Transverse colon (tissue), 4 donors: ENCODE measurements around the gene LRRC8D. TPM values are rescaled to one million over a fixed set of nuclear protein-coding genes. Genes with fewer than 3 reads are reported as not detected.

Experiments
- DNase-seq: peaks from one replicate; pipeline ENCODE4 v3.0.0-alpha.2; 2019
- H3K27ac ChIP-seq, 4 donors: fragments of 200-600 bp; sonication (generic); 2 replicates each; pipeline ENCODE4 v1.5.1; 2016 to 2018; ENCODE audit warnings: inconsistent platforms in 4 of 4
- H3K27me3 ChIP-seq: fragments of 200-600 bp; sonication (generic); 2 replicates; pipeline ENCODE4 v1.5.1; 2017; ENCODE audit warnings: inconsistent platforms
- H3K36me3 ChIP-seq, 4 donors: fragments of 200-600 bp; sonication (generic); 2 replicates each; pipeline ENCODE4 v1.5.1; 2017 to 2019; ENCODE audit warnings: inconsistent platforms in 4 of 4
- H3K4me1 ChIP-seq, 4 donors: fragments of 200-600 bp; sonication (generic); 2 replicates each; pipeline ENCODE4 v1.5.1; 2017 to 2020; ENCODE audit warnings: inconsistent platforms in 4 of 4
- H3K4me3 ChIP-seq, 4 donors: fragments of 200-600 bp; sonication (generic); 1 replicate in 1 of 4; 2 replicates in 3 of 4; pipeline versions ENCODE4 v1.5.1 to v1.6.1; 2017 to 2019; ENCODE audit warnings: inconsistent platforms in 4 of 4
- H3K9me3 ChIP-seq, 2 donors: fragments of 200-600 bp; sonication (generic); 2 replicates each; pipeline ENCODE4 v1.5.1; 2017 to 2019; ENCODE audit warnings: inconsistent platforms in 2 of 2
- EP300 ChIP-seq: sonication (generic); formaldehyde crosslinking; IDR thresholded peaks from one replicate; pipeline ENCODE4 v1.6.1; 2017; ENCODE audit warnings: antibody characterized with exemption, low read depth
- POLR2A ChIP-seq: fragments of 450-650 bp; IDR thresholded peaks from one replicate; pipeline ENCODE4 v1.6.1; 2016; ENCODE audit warnings: antibody characterized with exemption, mild to moderate bottlenecking, moderate library complexity
- POLR2AphosphoS5 ChIP-seq, 3 donors: sonication (generic); formaldehyde crosslinking; IDR thresholded peaks; one replicate each; pipeline ENCODE4 v1.6.1; 2016; ENCODE audit warnings: antibody characterized with exemption in 3 of 3
- WGBS, 2 donors: methylation state at CpG; one replicate each; pipeline ENCODE4 v1.1.5; 2018; ENCODE audit warnings: low coverage in 1 of 2; 5-methylcytosine and 5-hydroxymethylcytosine counted together
- in situ Hi-C, 4 donors: fragments of 200-750 bp; cut with MboI; loops; one replicate each; pipeline versions ENCODE4 v1.15.0 to v1.15.1; 2017; ENCODE audit warnings: low sequenced_read_pairs in 3 of 4, low pct_ligation_motif_present in 1 of 4, low pct_unique_long_range_greater_than_20kb in 1 of 4
- intact Hi-C: fragments of 100-400 bp; cut with DNase I; formaldehyde crosslinking; loops from one replicate; pipeline ENCODE4 v1.15.1; 2023; ENCODE audit warnings: low total_unique reads
- total RNA-seq, 4 donors: library from RNA; depleted of rRNA; stranded (reverse); fragments of >200 nt; gene quantifications; one replicate each; pipeline ENCODE4 v1.1.0, GENCODE V29; 2016
- TF ChIP-seq, protein P1 (sequence below), 5 experiments: fragments of 200-600 bp in 3 of 5; fragments of 450-650 bp in 2 of 5; sonication (generic) in 3 of 5; IDR thresholded peaks; 1 replicate in 2 of 5; 2 replicates in 3 of 5; pipeline ENCODE4 v1.5.1; 2016 to 2017; ENCODE audit warnings: antibody characterized with exemption in 5 of 5, inconsistent platforms in 3 of 5, mild to moderate bottlenecking in 2 of 5, moderate library complexity in 1 of 5

LRRC8D gene
- total RNA-seq, 4 donors from 2014 or later, result 8.2 to 81.5 (median 52.4) TPM

DNA sequence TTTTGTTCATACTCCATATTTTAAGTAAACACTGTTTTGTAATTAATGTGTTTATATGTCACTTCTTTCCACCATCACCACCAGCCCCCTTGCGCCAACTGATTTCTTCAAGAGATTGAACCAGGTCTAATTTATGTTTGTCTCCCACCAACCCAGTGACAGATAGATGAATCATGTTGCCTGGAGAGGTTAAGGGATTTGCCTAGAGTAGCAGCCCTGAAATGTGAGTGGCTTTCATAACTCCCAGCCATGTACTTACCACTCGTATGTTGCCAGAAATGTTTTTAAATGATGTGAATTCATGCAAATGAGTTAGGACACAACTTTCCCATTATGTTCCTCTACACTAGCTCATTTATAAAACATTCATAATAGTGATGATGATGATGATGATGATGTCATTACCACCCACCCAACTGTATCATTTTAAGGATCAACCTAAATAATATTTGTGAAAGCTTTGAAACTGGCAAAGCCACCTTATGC is 86.9 kb downstream of the LRRC8D start:
- in situ Hi-C loops, result no loop called here
- no peak for DNase-seq
- no peaks in the 10 kb centered on the region for H3K27me3 ChIP-seq

DNA sequence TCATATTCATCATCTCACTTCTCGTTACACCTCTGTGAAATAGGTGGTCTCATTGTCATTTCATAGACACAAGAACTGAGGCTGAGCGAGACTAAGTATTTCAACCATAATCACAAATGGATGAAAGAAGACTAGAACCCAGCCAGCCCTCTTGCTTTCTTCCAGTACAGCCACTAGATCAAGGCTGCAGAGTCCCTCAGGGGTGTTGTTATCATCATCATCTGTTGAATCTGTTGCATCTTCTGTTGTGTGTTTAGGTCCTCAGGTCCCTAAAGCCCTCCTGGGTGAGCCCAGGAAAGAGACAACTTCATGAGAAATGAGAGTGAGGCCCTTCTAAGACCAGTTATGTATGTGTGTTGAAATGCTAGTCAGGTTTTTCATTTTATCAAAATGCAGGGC is 87.4 kb downstream of the LRRC8D start:
- in situ Hi-C loops, result no loop called here
- DNase-seq, result no peak
- intact Hi-C loops, result no loop called here
- 94 to 100% methylated on average over 2 of the region's 2 CpGs for WGBS, 2 donors
- Histone ChIP-seq H3K9me3 (no peaks in the 10 kb centered on the region), H3K27ac (no peak overlapping the region), H3K27me3 (no peaks in the 10 kb centered on the region), H3K4me3 (no peak overlapping the region), H3K36me3 (no peaks in the 10 kb centered on the region), H3K4me1 (no peaks in the 10 kb centered on the region)
- TF ChIP-seq, protein P1, sequence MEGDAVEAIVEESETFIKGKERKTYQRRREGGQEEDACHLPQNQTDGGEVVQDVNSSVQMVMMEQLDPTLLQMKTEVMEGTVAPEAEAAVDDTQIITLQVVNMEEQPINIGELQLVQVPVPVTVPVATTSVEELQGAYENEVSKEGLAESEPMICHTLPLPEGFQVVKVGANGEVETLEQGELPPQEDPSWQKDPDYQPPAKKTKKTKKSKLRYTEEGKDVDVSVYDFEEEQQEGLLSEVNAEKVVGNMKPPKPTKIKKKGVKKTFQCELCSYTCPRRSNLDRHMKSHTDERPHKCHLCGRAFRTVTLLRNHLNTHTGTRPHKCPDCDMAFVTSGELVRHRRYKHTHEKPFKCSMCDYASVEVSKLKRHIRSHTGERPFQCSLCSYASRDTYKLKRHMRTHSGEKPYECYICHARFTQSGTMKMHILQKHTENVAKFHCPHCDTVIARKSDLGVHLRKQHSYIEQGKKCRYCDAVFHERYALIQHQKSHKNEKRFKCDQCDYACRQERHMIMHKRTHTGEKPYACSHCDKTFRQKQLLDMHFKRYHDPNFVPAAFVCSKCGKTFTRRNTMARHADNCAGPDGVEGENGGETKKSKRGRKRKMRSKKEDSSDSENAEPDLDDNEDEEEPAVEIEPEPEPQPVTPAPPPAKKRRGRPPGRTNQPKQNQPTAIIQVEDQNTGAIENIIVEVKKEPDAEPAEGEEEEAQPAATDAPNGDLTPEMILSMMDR (IDR thresholded peaks at IDR 0.05), result no peak
- no peak for TF ChIP-seq POLR2AphosphoS5 (IDR thresholded peaks at IDR 0.05)
- no peak for TF ChIP-seq EP300
- no peak for TF ChIP-seq POLR2A

More for the DNA sequence above, 86.9 kb downstream of the LRRC8D start:
- no peaks in the 10 kb centered on the region for H3K36me3 ChIP-seq
- H3K9me3 ChIP-seq, result no peaks in the 10 kb centered on the region
- H3K27ac ChIP-seq, result no peak overlapping the region
- TF ChIP-seq POLR2AphosphoS5 (IDR thresholded peaks at IDR 0.05), result no peak
- TF ChIP-seq, protein P1 (IDR thresholded peaks at IDR 0.05), result no peak
- no peak for TF ChIP-seq POLR2A
- TF ChIP-seq EP300, result no peak
- H3K4me1 ChIP-seq, result no peaks in the 10 kb centered on the region
- intact Hi-C loops, result no loop called here
- no peak overlapping the region for H3K4me3 ChIP-seq
- 74 to 88% methylated on average over 2 of the region's 2 CpGs for WGBS, 2 donors

DNA sequence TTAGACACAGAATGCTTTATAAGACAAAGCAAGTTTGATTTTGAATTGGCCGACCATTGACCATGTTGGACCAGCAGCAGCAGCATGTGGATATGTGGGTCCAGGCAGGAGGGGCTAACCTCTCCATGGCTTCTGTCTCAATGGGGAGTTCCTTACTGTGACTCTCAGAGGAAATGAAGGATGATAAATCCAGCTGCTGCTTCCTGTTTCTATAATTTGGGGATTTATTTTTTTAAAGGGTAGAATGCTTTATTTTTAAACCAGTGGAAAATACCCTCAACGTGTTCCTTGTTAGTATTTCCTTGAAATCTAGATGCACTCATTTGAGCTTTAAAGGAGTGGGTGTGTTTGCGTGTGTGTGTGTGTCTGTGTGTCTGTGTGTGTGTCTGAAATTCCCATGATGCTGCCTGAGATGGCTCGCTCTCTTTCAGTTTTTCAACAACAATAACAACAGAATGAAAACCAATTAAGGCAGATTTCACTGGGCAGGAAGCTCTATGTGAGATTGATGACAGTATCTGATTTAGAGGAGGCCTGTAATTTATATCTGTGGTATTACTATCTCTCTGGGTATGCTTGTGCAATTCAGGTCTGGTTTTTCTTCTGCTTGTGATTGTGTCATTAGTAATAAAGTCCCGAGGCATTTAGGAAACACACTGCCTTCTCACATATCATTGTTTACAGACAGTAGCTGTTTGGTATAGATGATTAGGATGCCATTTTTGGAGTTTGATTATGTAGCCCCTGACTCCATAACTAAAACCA is 88.0 kb downstream of the LRRC8D start:
- 33 to 69% methylated on average over 4 to 5 of the region's 5 CpGs for WGBS, 2 donors
- Histone ChIP-seq H3K27ac (no peak overlapping the region), H3K27me3 (no peaks in the 10 kb centered on the region), H3K36me3 (no peaks in the 10 kb centered on the region), H3K4me1 (no peaks in the 10 kb centered on the region), H3K9me3 (no peaks in the 10 kb centered on the region), H3K4me3 (no peak overlapping the region)
- TF ChIP-seq POLR2A, result no peak
- TF ChIP-seq, protein P1 (IDR thresholded peaks at IDR 0.05), result no peak
- no peak for TF ChIP-seq POLR2AphosphoS5 (IDR thresholded peaks at IDR 0.05)
- no peak for TF ChIP-seq EP300
- no peak for DNase-seq
- intact Hi-C loops, result no loop called here
- in situ Hi-C loops, result no loop called here

DNA sequence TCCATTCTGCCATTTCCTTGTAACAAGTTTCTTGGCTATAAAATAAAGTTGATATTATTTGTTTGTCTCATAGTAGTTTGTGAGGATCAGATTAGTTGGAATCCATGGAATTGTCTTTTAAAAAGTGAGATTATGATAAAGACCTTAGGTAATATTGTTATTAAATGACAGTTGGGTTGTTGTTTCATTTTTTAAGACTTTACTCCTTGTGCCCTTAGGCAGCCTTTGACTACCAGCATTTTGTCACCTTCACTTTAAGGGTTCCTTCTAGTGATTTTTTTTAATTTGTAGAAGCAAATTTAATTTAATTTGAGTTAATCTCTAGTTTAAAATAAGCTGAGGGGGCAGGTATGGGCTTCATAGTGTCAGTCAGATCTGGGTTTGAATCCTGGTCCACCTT is 89.4 kb downstream of the LRRC8D start:
- H3K27ac ChIP-seq, result no peak overlapping the region
- in situ Hi-C loops, result no loop called here
- no peaks in the 10 kb centered on the region for H3K4me1 ChIP-seq
- intact Hi-C loops, result no loop called here
- no peaks in the 10 kb centered on the region for H3K36me3 ChIP-seq
- TF ChIP-seq POLR2A, result no peak
- TF ChIP-seq POLR2AphosphoS5 (IDR thresholded peaks at IDR 0.05), result no peak
- no peak for TF ChIP-seq EP300
- TF ChIP-seq, protein P1 (IDR thresholded peaks at IDR 0.05), result no peak
- no peaks in the 10 kb centered on the region for H3K9me3 ChIP-seq
- DNase-seq, result no peak
- no peaks in the 10 kb centered on the region for H3K27me3 ChIP-seq
- H3K4me3 ChIP-seq, result no peak overlapping the region
